HG03571 (cell line): Measurements from ENCODE around the gene RAB40A.
"Not testable (repeated sequence)": the region's sequence is repeated elsewhere in the genome, so short reads cannot be mapped to it uniquely, and the experiment has no call there.

Experiments
- ATAC-seq: cut with Tn5 transposase; IDR thresholded peaks from one replicate; pipeline ENCODE4 v1.9.1; 2021; ENCODE audit not compliant: unreplicated experiment

The RAB40A gene

DNA sequence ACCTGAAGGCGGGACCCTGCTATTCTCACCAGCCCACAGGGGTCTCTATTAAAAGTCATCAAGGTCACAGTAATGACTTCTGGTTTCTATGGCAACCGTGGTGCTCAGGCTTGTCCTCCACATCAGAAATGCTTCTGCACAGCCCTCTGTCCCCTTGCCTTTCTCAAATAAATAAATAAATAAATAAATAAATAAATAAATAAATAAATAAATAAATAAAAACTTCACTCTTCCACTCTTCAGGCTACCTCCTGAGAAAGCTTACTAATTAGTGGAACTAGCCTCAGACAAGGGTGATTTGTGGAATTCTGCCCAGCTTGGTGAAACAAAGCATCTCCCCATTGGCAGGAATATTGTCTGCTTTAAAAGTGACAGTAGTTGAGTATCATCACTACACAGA lies 5.5 kb upstream of the RAB40A start:
- no peak for ATAC-seq

GRCh38 chrX:103523605-103524004 lies 4.3 kb upstream of the RAB40A start:
- no peak for ATAC-seq

- ATAC-seq: no peak
Measured at GRCh38 chrX:103520386-103520785, 1.1 kb upstream of the RAB40A start.

DNA sequence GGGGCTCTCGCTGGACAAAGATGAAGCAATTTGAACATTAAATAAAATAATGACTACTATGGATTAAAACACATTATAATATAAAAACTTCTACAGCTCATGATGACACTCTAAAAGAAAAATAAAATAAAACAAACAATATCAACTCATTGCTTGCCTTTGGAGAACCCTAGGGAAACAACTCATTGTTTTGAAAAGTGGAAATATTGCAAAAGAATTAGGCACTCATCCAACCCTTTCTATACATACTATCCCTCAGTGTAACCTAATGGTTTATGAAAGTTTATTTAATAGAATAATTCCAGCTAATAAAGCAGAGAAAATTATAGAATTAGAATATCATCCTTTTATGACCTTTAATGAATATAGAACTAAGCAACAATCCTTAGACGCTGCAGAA lies 718 bp downstream of the RAB40A start:
- no peak for ATAC-seq

- no peak for ATAC-seq
Measured at GRCh38 chrX:103517246-103517645, 2.0 kb downstream of the RAB40A start.

DNA sequence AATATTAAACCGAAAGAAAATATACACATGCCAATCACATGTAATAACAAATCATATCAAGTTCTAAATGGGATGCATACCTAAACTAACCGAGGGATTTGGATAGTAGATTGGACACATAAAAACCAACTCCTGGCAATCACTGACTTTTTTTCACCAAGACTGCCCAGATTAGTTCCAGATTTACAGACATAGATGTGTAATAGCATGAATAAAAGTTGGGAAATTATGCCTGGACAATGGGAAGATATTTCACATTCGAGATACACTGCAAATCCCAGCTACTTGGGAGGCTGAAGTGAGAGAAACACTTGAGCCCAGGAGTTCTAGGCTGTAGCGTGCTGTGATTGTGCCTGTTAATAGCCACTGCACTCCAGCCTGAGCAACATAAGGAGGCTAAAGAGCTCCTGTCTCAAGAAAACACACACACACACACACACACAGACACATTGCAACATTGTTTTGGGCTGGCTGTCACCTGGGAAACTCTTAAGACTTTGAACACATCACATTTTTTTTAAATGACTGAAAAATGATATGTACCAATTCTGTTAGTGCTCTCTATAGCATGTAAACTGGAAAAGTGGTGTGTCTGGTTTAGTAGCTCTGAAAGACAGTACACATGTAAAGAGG lies 5.7 kb downstream of the RAB40A start:
- ATAC-seq: no peak

DNA sequence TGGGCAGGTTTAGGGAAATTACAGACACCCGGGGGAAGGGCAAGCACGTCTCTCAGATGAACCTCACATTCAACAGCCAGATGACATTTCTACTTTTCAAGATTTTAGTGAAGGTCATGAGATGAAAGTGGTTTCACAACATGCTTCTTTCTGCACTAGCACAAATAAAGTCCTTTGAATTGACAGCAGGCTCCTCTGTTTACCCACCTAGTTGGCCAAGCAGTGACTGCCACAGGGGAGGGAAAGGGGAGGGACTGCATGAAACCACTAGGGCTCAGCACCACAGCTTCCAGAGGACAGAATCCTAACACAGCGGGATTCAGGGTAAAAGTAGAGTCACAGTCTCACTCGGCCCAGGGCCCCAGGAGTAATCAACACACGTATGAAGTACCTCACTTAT lies 6.2 kb downstream of the RAB40A start:
- ATAC-seq: no peak

- ATAC-seq: no peak
Measured at GRCh38 chrX:103510031-103510430, 9.3 kb downstream of the RAB40A start.

DNA sequence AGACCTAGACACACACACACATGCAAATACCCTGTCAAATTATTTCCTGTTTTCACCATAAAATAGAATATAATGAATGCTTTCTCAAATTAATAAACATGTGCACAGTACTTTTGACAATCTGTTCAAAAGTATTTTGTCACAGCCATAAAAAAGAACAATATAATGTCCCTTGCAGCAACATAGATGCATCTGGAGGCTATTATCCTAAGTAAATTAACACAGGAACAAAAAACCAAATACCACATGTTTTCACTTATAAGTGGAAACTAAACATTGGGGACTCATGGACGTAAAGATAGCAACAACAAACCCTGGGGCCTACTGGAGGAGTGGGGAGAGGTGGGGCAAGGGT lies 15.5 kb downstream of the RAB40A start:
- no peak for ATAC-seq

GRCh38 chrX:103503163-103503852 lies 16.0 kb downstream of the RAB40A start:
- no peak for ATAC-seq

DNA sequence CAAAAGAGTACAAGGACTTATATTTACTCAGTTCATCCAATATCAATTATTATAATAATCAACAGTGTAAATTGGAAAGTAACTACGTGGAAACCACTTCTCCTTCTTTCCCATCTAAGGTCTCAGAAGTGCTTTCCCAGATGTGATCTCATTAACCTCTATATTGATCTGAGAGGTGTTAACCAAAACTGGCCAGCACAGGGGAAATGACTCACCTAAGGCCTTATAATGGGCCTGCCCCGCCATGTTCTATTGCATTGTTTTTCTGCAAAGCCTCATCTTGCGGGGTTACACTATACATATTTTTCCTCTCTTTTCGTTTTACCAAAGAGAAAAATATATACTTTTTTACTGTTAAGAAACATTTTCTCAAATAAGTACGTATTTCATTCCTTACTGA lies 20.5 kb downstream of the RAB40A start:
- no peak for ATAC-seq

DNA sequence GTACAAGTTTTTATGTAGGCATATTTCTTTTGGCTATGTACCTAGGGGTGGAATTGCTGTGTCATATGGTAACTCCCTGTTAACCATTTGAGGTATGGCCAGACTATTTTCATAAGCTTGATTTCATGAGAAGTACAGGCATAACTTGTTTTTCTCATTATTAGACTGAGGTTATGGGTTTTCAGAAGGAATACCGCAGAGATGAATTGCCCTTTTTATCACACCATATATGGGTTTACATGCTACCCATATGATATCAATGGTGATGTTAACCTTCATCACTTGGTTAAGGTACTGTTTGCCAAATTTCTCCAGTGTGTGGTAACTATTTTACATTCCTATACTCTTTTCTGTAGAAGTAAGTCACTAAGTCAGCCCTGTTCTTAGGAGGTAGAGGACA lies 23.5 kb downstream of the RAB40A start:
- ATAC-seq: no peak

GRCh38 chrX:103493578-103493977 lies 25.7 kb downstream of the RAB40A start:
- ATAC-seq: not testable (repeated sequence)

DNA sequence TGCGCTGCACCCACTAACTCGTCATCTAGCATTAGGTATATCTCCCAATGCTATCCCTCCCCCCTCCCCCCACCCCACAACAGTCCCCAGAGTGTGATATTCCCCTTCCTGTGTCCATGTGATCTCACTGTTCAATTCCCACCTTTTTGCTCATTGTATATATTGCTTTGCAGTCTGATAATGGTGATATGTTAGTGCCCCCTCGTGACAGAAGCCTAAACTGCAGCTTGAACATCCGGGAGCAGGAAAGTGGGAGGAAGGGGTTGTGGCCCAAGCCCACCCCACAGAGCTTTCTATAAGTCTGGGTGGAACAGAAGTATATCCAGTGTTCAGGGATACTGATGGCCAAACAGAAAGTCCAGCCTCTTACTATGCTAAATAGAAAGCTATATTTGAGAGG lies 29.6 kb downstream of the RAB40A start:
- ATAC-seq: not testable (repeated sequence)

- ATAC-seq: no peak
Measured at GRCh38 chrX:103488794-103489193, 30.5 kb downstream of the RAB40A start.

GRCh38 chrX:103488332-103488731 lies 31.0 kb downstream of the RAB40A start:
- ATAC-seq: no peak

GRCh38 chrX:103483720-103484119 lies 35.6 kb downstream of the RAB40A start:
- ATAC-seq: no peak

DNA sequence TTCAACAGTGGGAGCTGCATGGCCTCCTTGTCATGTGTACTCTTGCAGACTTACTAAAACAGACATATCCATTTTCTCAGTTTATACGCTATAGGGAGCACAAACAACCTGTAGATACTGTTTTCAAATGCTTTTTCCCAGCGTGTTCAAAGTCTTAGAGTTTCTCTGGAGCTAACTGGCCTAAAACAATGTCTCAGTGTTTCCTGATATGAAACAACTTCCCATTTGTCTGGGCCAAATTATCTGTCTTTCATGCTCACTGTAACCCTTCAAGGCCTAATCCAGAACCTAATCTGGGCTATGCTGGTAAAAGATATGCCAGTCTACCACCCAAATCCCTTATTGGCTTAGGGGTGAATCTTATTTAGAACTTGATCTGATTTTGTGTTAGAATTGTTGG lies 38.8 kb downstream of the RAB40A start:
- no peak for ATAC-seq

GRCh38 chrX:103477496-103477895 lies 41.8 kb downstream of the RAB40A start:
- no peak for ATAC-seq

DNA sequence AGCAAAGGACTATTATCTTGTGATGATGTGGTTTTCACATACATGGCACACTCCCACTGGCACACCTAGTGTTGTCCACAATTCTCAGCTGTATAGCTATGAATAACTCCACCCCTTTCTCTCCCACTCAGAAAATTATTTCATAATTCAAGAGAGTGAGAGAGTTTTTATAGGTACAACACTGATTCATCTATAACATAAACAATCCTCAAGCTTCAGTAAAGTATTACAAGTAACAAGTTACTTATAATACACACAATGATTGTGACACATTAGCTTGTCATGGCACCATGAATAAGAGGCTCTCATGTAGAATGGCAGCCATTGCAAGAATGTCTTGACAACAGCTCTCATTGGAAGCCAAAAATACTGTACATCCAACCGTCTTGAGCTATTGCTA lies 43.9 kb downstream of the RAB40A start:
- ATAC-seq: no peak

- not testable (repeated sequence) for ATAC-seq
Measured at GRCh38 chrX:103469977-103470376, 49.3 kb downstream of the RAB40A start.

DNA sequence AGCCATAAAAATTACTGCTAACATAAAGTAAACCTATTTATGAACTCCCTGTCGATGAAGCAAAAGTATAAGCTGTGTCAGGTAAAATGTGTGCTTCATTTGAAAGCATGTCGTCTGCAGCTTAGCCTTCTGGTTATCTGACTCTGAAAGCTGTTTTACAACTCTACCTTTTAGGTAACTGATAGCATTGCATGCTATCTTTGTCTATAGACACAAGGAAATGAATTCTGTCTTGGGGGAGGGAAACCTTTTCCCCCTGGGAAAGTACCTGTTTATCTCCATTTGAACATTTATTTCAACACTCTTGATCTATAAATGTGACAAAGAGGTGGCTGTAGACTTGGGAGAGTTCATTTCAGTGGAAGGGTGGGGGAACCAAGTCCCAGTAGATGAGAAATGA lies 51.4 kb downstream of the RAB40A start:
- no peak for ATAC-seq

GRCh38 chrX:103467156-103467555 lies 52.1 kb downstream of the RAB40A start:
- no peak for ATAC-seq
